RWPE2 (cell line): ENCODE measurements around the gene UTS2R.

Experiments used
- ATAC-seq: fragments of 200-7000 bp; cut with Tn5 transposase; 3 replicates; pipeline ENCODE4 v1.9.1; 2021; ENCODE audit warnings: low read depth
- DNase-seq: peaks from one replicate; pipeline ENCODE4 v3.0.0-alpha.2; 2020; ENCODE audit warnings: low spot score
- H3K27ac ChIP-seq: fragments of 450-650 bp; 2 replicates; pipeline ENCODE4 v1.5.1; 2017; ENCODE audit warnings: mild to moderate bottlenecking; ENCODE audit not compliant: poor library complexity, severe bottlenecking
- H3K27me3 ChIP-seq: fragments of 250-450 bp; sonication (Bioruptor Pico); 2 replicates; pipeline ENCODE4 v1.5.1; 2021; ENCODE audit warnings: mild to moderate bottlenecking, moderate library complexity; ENCODE audit not compliant: insufficient read depth, poor library complexity, severe bottlenecking
- H3K36me3 ChIP-seq: fragments of 250-450 bp; sonication (Bioruptor Pico); 2 replicates; pipeline ENCODE4 v1.5.1; 2020; ENCODE audit warnings: low read depth, mild to moderate bottlenecking, moderate library complexity
- H3K4me1 ChIP-seq: fragments of 250-450 bp; sonication (Bioruptor Pico); 2 replicates; pipeline ENCODE4 v1.5.1; 2021; ENCODE audit warnings: mild to moderate bottlenecking, moderate library complexity; ENCODE audit not compliant: insufficient read depth, poor library complexity, severe bottlenecking
- H3K4me3 ChIP-seq: fragments of 250-450 bp; sonication (Bioruptor Pico); 2 replicates; pipeline ENCODE4 v1.5.1; 2021; ENCODE audit warnings: mild to moderate bottlenecking, moderate library complexity; ENCODE audit not compliant: severe bottlenecking
- H3K9me3 ChIP-seq: fragments of 250-450 bp; sonication (Bioruptor Pico); 2 replicates; pipeline ENCODE4 v1.5.1; 2021; ENCODE audit warnings: mild to moderate bottlenecking, moderate library complexity; ENCODE audit not compliant: severe bottlenecking
- TF ChIP-seq, protein P1 (sequence below): fragments of 450-650 bp; IDR thresholded peaks from one replicate; pipeline ENCODE4 v1.5.1; 2017; ENCODE audit warnings: mild to moderate bottlenecking, moderate library complexity; ENCODE audit not compliant: poor library complexity, severe bottlenecking

The UTS2R gene

DNA sequence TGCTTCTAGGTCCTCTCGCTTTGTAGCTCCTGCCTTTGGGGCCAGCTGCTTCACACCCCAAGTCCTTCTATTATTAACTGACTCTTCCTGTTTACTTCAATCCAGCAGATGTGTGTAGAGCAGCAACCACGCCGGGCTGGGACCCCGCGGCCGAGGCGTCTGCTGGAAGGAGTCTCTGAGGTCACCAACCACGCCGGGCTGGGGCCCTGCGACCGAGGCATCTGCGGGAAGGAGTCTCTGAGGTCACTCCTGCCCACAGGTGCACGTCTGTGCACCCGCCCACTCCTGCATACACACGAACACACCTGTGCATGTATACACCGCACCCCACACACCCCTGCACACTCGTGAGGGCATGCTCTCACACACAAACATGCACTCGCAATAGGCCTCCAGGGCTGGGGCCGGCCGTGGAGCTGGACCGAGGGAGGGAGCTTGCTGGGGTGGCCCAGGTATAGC, 20.3 kb upstream of the UTS2R start:
- Histone ChIP-seq H3K27ac (no peak overlapping the region), H3K36me3 (no peaks in the 10 kb centered on the region), H3K4me3 (no peak overlapping the region), H3K27me3 (no peaks in the 10 kb centered on the region), H3K9me3 (no peaks in the 10 kb centered on the region), H3K4me1 (peaks cover 10% of the 10 kb centered on the region)
- DNase-seq = no peak
- no peak for ATAC-seq
- TF ChIP-seq, protein P1, sequence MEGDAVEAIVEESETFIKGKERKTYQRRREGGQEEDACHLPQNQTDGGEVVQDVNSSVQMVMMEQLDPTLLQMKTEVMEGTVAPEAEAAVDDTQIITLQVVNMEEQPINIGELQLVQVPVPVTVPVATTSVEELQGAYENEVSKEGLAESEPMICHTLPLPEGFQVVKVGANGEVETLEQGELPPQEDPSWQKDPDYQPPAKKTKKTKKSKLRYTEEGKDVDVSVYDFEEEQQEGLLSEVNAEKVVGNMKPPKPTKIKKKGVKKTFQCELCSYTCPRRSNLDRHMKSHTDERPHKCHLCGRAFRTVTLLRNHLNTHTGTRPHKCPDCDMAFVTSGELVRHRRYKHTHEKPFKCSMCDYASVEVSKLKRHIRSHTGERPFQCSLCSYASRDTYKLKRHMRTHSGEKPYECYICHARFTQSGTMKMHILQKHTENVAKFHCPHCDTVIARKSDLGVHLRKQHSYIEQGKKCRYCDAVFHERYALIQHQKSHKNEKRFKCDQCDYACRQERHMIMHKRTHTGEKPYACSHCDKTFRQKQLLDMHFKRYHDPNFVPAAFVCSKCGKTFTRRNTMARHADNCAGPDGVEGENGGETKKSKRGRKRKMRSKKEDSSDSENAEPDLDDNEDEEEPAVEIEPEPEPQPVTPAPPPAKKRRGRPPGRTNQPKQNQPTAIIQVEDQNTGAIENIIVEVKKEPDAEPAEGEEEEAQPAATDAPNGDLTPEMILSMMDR = no peak

GRCh38 chr17:82351713-82352488, 19.7 kb upstream of the UTS2R start:
- DNase-seq = peak; percentile 80
- ATAC-seq = peak; percentile 85
- Histone ChIP-seq H3K36me3 (no peaks in the 10 kb centered on the region), H3K4me1 (peaks cover 11% of the 10 kb centered on the region), H3K4me3 (no peak overlapping the region), H3K27me3 (no peaks in the 10 kb centered on the region), H3K27ac (no peak overlapping the region), H3K9me3 (no peaks in the 10 kb centered on the region)
- TF ChIP-seq, protein P1 = peak; percentile 95

- no peaks in the 10 kb centered on the region for H3K27me3 ChIP-seq
- peaks cover 11% of the 10 kb centered on the region for H3K4me1 ChIP-seq
- no peaks in the 10 kb centered on the region for H3K9me3 ChIP-seq
- no peak for ATAC-seq
- TF ChIP-seq, protein P1 = no peak
- DNase-seq = no peak
- no peak overlapping the region for H3K4me3 ChIP-seq
- no peak overlapping the region for H3K27ac ChIP-seq
- no peaks in the 10 kb centered on the region for H3K36me3 ChIP-seq
Observed at GRCh38 chr17:82353484-82353883, 18.1 kb upstream of the UTS2R start.

DNA sequence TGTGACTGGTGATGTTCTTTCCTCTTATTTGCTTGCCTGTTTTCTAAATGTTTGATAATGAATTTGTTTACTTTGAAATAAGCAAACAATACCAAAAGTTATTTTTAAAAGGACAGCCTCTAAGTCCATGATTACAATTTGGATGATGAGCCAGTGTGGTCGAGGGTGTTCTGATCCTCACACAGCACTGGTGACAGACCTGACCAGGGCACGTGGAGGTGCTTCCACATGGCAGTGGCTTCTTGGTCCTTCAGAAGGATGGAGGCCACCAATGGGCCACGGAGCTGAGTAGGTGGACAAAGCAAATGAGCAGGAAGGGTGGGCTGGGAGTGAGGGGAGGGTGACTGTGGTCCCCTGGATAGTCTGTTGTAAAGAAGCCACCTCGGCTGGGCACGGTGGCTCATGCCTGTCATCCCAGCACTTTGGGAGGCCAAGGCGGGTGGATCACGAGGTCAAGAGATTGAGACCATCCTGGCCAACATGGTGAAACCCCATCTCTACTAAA, 16.7 kb upstream of the UTS2R start:
- no peaks in the 10 kb centered on the region for H3K36me3 ChIP-seq
- DNase-seq (no peak), ATAC-seq (no peak)
- TF ChIP-seq, protein P1 = no peak
- H3K27ac ChIP-seq = no peak overlapping the region
- H3K4me1 ChIP-seq = peaks cover 11% of the 10 kb centered on the region
- no peaks in the 10 kb centered on the region for H3K27me3 ChIP-seq
- H3K9me3 ChIP-seq = no peaks in the 10 kb centered on the region
- no peak overlapping the region for H3K4me3 ChIP-seq
